A549 (cell line): Measurements from ENCODE around the gene EPHB4.

Experiments
- BCL3 ChIP-seq: fragments of >200 bp; sonication (Bioruptor Twin); formaldehyde crosslinking; IDR thresholded peaks from 3 replicates; pipeline ENCODE4 v1.6.1; 2016
- CBX2 ChIP-seq: fragments of 200-600 bp; sonication (generic); IDR thresholded peaks from 2 replicates; pipeline ENCODE4 v1.6.1; 2016; ENCODE audit warnings: low read depth, mild to moderate bottlenecking, borderline replicate concordance
- CHD4 ChIP-seq: fragments of 200-600 bp; sonication (generic); IDR thresholded peaks from 2 replicates; pipeline ENCODE4 v1.6.1; 2016; ENCODE audit warnings: antibody characterized with exemption, mild to moderate bottlenecking, borderline replicate concordance
- CTCF ChIP-seq: fragments of >200 bp; sonication (Bioruptor Twin); formaldehyde crosslinking; IDR thresholded peaks from 3 replicates; pipeline ENCODE4 v1.5.1; 2016
- EP300 ChIP-seq, 2 experiments: fragments of >200 bp; sonication (Bioruptor Twin); formaldehyde crosslinking; IDR thresholded peaks; 2 replicates in 1 of 2; 3 replicates in 1 of 2; pipeline ENCODE4 v1.6.1; 2016 to 2017
- KDM1A ChIP-seq: fragments of 200-600 bp; sonication (generic); IDR thresholded peaks from 2 replicates; pipeline ENCODE4 v1.6.1; 2016; ENCODE audit warnings: low read depth, mild to moderate bottlenecking
- POLR2A ChIP-seq: IDR thresholded peaks from 2 replicates; pipeline ENCODE4 v1.6.1; 2012; ENCODE audit warnings: mild to moderate bottlenecking, low read length
- REST ChIP-seq: fragments of 200-600 bp; sonication (generic); IDR thresholded peaks from 2 replicates; pipeline ENCODE4 v1.6.1; 2016; ENCODE audit warnings: antibody characterized with exemption, mild to moderate bottlenecking, moderate library complexity
- RFX5 ChIP-seq: fragments of 450-650 bp; IDR thresholded peaks from 2 replicates; pipeline ENCODE4 v1.7.1; 2014; ENCODE audit warnings: antibody characterized with exemption, mild to moderate bottlenecking, moderate library complexity
- ZC3H11A ChIP-seq: fragments of 450-650 bp; IDR thresholded peaks from 2 replicates; pipeline ENCODE4 v1.6.1; 2014; ENCODE audit warnings: antibody characterized with exemption, mild to moderate bottlenecking

GRCh38 chr7:100825215-100825671, 2.1 kb downstream of the EPHB4 start:
- TF ChIP-seq CBX2 (no peak), CTCF (no peak), POLR2A (no peak), BCL3 (no peak), CHD4 (no peak), REST (no peak), KDM1A (no peak), EP300 (IDR thresholded peaks at IDR 0.05) (no peak), RFX5 (no peak), ZC3H11A (no peak)
